ENCODE measurements around the gene ITM2C. TPM values are rescaled to one million over a fixed set of nuclear protein-coding genes. Genes with fewer than 3 reads are reported as not detected.

Gene ITM2C
- total and polyA plus RNA-seq, 9 of the 15 experiments (the other 6 are each of a cell fraction or from before 2014, with no cell fraction given), result 0.49 to 58.8 (median 21.5) TPM

GRCh38 chr2:230907361-230908091 lies 42.8 kb downstream of the ITM2C start (continued):
- 0 out of 2 replicates have a peak, but pooled peaks have one; percentile 21 for TF ChIP-seq RBFOX2 (IDR thresholded peaks at IDR 0.05; ENCODE audit: low read depth, low read length)
- no peak for TF ChIP-seq ZKSCAN1 (IDR thresholded peaks at IDR 0.05; ENCODE audit: low read depth, low read length)
- TF ChIP-seq WHSC1 (IDR thresholded peaks at IDR 0.05; ENCODE audit: low read length), result no peak
- TF ChIP-seq, protein P1, sequence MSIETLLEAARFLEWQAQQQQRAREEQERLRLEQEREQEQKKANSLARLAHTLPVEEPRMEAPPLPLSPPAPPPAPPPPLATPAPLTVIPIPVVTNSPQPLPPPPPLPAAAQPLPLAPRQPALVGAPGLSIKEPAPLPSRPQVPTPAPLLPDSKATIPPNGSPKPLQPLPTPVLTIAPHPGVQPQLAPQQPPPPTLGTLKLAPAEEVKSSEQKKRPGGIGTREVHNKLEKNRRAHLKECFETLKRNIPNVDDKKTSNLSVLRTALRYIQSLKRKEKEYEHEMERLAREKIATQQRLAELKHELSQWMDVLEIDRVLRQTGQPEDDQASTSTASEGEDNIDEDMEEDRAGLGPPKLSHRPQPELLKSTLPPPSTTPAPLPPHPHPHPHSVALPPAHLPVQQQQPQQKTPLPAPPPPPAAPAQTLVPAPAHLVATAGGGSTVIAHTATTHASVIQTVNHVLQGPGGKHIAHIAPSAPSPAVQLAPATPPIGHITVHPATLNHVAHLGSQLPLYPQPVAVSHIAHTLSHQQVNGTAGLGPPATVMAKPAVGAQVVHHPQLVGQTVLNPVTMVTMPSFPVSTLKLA (conservative IDR thresholded peaks at IDR 0.05), result peak in 1 of 2 experiments; percentile 55; a peak in 2 of 4 replicates
- TF ChIP-seq KLF16 (IDR thresholded peaks at IDR 0.05), result peak; percentile 84
- TF ChIP-seq PKNOX1 (IDR thresholded peaks at IDR 0.05), result peak; percentile 44
- TF ChIP-seq PML (IDR thresholded peaks at IDR 0.05; ENCODE audit: low read length), result peak; percentile 75; the same call in 1 of the 2 replicates
- TF ChIP-seq SOX6 (IDR thresholded peaks at IDR 0.05), result peak; percentile 53; the same call in 1 of the 2 replicates
- no peak for TF ChIP-seq DEAF1 (CRISPR knock-in tag; IDR thresholded peaks at IDR 0.05)
- no peak for TF ChIP-seq HLTF (IDR thresholded peaks at IDR 0.05)
- peak; percentile 63; a peak in 2 of 4 replicates for TF ChIP-seq TRIM24 (IDR thresholded peaks at IDR 0.05)
- TF ChIP-seq CCNT2 (IDR thresholded peaks at IDR 0.05; ENCODE audit: borderline replicate concordance, extremely low read depth, insufficient read length, low read depth, low read length), result no peak
- no peak for TF ChIP-seq ADNP (tag; IDR thresholded peaks at IDR 0.05)
- TF ChIP-seq SPI1 (IDR thresholded peaks at IDR 0.05; ENCODE audit: borderline replicate concordance, low read depth, low read length), result peak; percentile 48; the same call in 1 of the 2 replicates
- no peak for TF ChIP-seq HNRNPL (IDR thresholded peaks at IDR 0.05; ENCODE audit: low read depth, low read length)
- peak; percentile 47; the same call in 1 of the 2 replicates for TF ChIP-seq ZBTB7A (IDR thresholded peaks at IDR 0.05; ENCODE audit: borderline replicate concordance, control insufficient read depth, low read depth, low read length)
- TF ChIP-seq POLR2B (IDR thresholded peaks at IDR 0.05; ENCODE audit: low read depth, partially characterized antibody), result no peak
- no peak for TF ChIP-seq SRSF1 (IDR thresholded peaks at IDR 0.05; ENCODE audit: low read depth, low read length)
- no peak for TF ChIP-seq MCM5 (IDR thresholded peaks at IDR 0.05; ENCODE audit: low read depth)
- TF ChIP-seq ATF1 (CRISPR knock-in tag; IDR thresholded peaks at IDR 0.05), result no peak
- TF ChIP-seq ATF1 (tag; IDR thresholded peaks at IDR 0.05), result no peak
- no peak for TF ChIP-seq TFAM (CRISPR knock-in tag; conservative IDR thresholded peaks at IDR 0.05)
- no peak for TF ChIP-seq ZNF184 (CRISPR knock-in tag; IDR thresholded peaks at IDR 0.05)
- no peak for TF ChIP-seq RBM17 (IDR thresholded peaks at IDR 0.05; ENCODE audit: borderline replicate concordance, low read depth, low read length)
- TF ChIP-seq CBFA2T3 (IDR thresholded peaks at IDR 0.05), result peak; percentile 92
- TF ChIP-seq EP300 (IDR thresholded peaks at IDR 0.05; ENCODE audit: low read length), result peak; percentile 67; the same call in 1 of the 2 replicates
- peak; percentile 88 for TF ChIP-seq CBFA2T2 (conservative IDR thresholded peaks at IDR 0.05)
- TF ChIP-seq ETS2 (tag; IDR thresholded peaks at IDR 0.05; ENCODE audit: borderline replicate concordance, poor library complexity, severe bottlenecking), result no peak
